Epithelial cell of esophagus (primary cell): ENCODE data around the gene GABRG3.
"Not testable (repeated sequence)": the region's sequence is repeated elsewhere in the genome, so short reads cannot be mapped to it uniquely, and the experiment has no call there.

ENCODE experiments used
- DNase-seq: peaks from one replicate; pipeline ENCODE4 v3.0.0; 2010; ENCODE audit warnings: low read depth
- H3K4me3 ChIP-seq: 2 replicates; pipeline ENCODE4 v1.5.1; 2011; ENCODE audit warnings: mild to moderate bottlenecking, low read length, control low read depth
- CTCF ChIP-seq: IDR thresholded peaks from 2 replicates; pipeline ENCODE4 v1.5.1; 2011; ENCODE audit warnings: low read depth, mild to moderate bottlenecking, low read length, control low read depth, inconsistent platforms; ENCODE audit not compliant: insufficient read depth; ENCODE audit errors: missing control alignments

The GABRG3 gene

DNA sequence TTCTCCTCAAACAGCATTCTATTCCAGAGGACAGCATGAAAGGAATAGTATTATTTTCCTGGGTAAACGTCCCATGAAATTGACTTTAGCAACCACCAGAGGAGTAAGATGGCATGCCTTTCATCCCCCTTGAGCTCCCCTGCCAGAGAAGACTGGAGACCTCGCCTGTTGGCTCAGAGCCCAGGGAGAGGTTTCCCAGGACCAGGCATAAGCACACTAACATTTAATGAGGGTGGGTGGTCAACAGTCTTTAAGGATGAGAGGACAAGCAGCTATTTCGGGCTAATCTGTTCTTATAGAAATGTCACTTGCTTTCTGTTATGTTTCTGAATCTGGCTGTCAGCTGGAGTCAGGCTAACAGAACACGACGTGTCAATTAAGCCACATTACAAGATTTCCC is 390.5 kb downstream of the GABRG3 start:
- no peak overlapping the region for H3K4me3 ChIP-seq
- no peak for DNase-seq
- no peak for TF ChIP-seq CTCF

DNA sequence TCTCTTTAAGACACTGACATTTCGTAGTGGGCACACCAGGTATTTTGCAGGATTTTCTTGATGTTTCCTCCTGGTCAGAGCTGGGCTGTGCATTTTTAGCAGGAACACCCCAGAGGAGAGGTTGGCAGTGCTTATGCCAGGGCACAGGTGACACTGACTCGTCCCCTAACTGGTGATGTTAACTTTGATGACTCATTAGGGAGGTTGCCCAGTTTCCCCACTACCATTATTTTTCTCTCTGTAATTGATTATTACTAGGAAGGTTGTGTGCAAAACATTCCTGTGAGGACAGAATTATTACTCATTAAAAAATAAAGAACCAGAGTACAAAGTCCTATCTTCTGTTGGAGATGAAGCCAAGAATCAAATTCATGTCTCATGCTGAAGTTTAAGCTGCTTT is 394.5 kb downstream of the GABRG3 start:
- DNase-seq = no peak
- no peak overlapping the region for H3K4me3 ChIP-seq
- no peak for TF ChIP-seq CTCF

- H3K4me3 ChIP-seq = not testable (repeated sequence)
Observed at GRCh38 chr15:27377391-27377790, 406.4 kb downstream of the GABRG3 start.

DNA sequence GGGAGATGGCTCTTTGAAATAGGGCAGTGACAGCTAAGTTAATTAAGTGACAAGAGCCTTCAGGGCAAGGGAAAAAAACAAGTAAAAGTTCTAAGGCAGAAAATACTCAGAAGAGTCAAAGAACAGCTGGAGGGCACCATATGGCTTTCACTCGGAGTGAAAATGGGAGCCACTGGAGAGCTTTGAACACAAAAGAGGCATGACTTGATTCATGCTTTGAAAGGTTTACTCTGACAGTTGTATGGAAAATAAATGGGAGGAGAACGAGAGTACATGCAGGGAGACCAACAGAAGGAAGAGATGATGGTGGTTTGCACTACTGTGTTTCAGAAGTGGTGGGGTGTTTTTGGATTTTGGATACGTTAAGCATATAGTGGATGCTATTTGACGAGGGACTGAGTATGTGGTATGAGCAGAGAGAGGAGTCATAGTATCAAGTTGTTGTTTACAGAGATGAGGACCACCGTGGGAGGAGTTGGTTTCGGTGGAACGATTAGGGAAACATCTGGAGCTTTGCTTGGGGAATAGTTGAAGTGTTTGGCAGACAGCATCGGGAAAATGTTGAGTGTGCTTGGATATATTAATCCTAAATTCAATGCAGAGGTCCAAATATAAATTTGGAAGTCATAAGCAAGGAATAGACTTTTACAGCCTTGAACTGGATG is 411.5 kb downstream of the GABRG3 start:
- no peak for TF ChIP-seq CTCF
- DNase-seq = no peak
- H3K4me3 ChIP-seq = no peak overlapping the region

More at GRCh38 chr15:27377391-27377790, 406.4 kb downstream of the GABRG3 start:
- DNase-seq = not testable (repeated sequence)

DNA sequence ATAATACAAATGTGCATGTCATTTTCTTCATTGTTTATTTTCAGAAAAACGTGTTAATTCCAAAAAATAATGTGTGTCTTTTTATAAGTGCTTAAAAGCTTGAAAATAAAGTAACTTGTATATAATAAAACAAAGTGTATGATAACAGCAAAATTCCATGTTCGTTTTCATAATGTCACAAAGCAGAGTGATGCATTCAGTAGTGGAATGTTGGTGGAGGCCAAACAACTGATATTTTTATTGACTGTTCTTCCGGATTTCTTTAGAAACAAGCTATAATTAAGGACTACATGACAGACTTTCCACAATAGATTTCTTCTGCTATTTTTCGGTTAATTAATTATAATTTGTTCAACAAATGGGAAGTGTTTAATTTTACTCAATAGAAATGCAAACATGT is 412.7 kb downstream of the GABRG3 start:
- DNase-seq = no peak
- no peak overlapping the region for H3K4me3 ChIP-seq
- TF ChIP-seq CTCF = no peak

DNA sequence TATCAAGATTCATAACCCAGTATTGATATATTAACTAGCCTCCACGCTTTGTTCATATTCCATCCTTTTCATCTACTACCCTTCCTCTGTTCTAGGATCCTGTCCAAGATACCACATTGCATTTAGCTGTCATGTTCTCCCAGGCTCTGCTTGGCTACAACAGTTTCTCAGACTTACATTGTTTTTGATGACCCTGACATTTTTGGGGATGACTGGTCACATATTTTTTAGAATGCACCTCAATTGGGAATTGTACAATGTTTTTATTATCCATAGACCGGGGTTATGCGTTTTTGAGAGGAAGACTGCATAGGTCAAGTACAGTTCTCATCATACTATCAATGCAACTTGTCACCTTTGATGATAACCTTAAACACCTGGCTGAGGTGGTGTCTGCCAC is 421.2 kb downstream of the GABRG3 start:
- no peak for TF ChIP-seq CTCF
- no peak for DNase-seq
- no peak overlapping the region for H3K4me3 ChIP-seq

- no peak for DNase-seq
- no peak for TF ChIP-seq CTCF
- no peak overlapping the region for H3K4me3 ChIP-seq
Observed at GRCh38 chr15:27396521-27396920, 425.5 kb downstream of the GABRG3 start.
